HG02642 (cell line): ENCODE measurements around the gene SH3RF2.
A peak's percentile ranks its signal among the peaks of the same experiment; 100 is the strongest.
"Not testable (repeated sequence)": the region's sequence is repeated elsewhere in the genome, so short reads cannot be mapped to it uniquely, and the experiment has no call there.

Source experiments
- ATAC-seq: cut with Tn5 transposase; IDR thresholded peaks from one replicate; pipeline ENCODE4 v1.9.1; 2021; ENCODE audit warnings: mild to moderate bottlenecking; ENCODE audit not compliant: unreplicated experiment, poor library complexity

Gene SH3RF2

DNA sequence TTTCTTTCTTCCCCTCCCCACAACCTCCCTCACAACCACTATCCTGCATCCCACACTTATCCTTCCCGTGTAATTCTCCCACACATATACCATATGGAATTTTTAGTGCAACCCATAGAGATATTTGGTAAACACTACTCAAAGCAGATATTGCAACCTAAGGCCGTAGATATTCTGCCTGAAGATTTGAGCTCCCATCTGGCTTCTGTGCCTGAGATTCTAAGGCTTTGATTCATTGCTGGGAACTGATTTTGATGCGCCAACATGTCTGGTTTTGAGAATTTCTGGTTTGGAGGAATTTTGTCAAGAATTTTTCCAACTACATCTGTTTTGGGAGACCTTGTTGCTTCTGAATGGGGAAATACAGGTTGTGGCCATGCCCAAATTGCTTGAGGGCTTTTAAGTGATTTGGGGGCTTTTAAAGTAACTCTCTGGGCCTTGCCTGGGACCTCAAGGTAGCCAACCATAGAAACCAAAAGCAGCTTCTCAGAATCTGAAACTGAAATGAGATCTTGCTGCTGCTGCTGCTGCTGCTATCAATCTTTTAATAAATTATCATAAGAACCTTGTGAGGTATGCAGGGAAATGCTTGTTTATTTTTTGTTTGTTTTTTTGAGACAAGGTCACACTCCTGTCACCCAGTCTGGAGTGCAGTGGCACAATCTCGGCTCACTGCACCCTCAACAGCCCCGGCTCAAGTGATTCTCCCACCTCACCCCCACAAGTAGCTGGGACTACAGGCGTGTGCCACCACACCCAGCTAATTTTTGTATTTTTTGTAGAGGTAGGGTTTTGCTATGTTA lies 132.8 kb downstream of the SH3RF2 start:
- peak; percentile 65 for ATAC-seq

DNA sequence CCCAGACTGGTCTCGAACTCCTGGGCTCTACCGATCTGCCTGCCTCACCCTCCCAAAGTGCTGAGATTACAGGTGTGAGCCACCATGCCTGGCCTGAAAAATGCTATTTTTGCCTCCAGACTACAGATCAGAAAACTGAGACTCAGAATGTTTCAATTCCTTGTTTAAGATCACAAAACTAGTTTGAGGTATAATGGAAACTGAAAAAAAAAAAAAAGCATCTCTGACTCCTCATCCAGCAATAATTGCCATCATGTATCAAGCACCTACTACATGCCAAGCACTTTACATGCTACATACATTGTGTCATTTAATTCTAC lies 133.4 kb downstream of the SH3RF2 start:
- ATAC-seq: peak; percentile 53

DNA sequence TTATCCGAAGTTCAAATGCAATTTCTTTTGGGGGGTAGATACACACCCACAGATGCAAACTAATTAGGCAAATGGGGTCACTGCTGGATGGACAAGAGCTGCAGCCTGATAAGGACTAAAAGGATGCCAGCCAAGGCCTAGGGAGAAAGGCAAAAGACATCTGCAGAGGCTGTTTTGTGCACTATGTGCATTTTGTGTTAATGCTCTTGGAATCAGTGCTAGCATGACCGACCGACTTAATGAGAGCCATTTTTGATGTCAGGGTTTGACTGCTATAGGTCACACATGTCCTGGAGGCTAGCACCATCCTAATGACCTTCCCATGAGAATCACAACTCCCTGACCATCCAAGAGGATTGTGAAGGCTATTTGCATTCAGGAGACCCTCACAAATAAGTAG lies 134.4 kb downstream of the SH3RF2 start:
- ATAC-seq: no peak

DNA sequence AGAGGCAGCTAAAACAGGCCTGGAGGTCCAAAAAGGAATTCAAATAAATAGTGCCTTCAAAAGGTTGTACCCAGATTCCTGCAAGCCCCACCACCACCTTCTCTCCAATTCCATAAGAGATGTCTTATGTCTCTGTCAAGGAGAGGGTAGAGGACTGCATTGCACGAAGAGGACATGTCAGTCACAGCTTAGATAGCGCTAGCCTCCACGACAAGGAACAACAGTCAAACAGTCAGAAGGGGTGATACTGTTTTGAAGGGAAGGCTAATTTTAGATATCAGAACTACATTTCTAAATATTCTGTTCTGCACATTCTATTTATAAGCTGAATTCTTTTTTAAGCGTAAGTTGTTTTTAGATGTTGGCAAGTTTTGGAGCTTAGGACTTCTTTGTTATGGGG lies 134.8 kb downstream of the SH3RF2 start:
- ATAC-seq: no peak

DNA sequence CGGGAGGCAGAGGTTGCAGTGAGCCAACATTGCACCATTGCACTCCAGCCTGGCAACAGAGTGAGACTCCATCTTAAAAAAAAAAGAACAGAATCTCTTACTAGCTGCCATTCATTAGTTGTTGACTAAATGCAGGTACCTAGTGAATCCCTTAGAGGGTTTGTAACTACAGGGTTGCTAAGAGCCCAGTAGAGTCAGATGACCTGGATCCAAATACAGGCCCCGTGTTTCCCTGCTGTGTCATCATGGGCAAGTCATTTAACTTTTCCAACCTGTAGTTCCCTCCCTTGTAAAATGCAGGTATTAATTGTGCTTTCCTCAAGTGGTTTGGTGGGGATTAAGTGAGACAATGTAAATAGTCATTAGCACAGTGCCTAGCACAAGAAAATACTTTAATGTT lies 136.2 kb downstream of the SH3RF2 start:
- ATAC-seq: no peak

DNA sequence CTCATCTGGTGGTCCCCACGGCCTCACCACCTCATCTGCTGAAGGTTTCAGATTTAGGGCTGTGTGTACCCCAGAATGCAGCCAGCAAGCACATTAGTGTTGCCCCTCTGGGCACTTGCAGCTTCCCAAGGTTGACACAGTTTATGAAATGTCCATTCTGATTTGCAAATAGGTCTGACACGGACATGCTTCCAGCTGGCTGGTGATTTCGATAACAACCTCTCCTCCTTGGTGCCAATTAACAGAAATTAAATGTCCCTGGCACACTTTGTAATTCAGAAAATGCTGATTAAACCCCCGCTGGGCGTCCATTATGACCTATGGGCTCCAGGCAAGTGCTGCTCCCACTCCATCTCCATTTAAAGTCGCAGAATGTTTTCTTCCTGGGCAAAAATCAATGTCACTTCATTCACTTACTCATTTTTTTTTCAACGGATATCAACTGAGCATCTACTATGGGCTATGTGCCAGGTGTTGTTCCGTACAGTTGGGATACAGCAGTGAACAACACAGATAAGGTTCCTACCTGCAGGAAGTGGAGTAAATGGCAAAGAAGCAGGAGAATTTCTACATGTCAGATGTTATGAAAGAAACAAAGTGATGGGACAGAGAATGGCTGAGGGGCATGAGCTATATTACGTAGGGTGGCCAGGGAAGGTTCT lies 137.0 kb downstream of the SH3RF2 start:
- ATAC-seq: no peak

DNA sequence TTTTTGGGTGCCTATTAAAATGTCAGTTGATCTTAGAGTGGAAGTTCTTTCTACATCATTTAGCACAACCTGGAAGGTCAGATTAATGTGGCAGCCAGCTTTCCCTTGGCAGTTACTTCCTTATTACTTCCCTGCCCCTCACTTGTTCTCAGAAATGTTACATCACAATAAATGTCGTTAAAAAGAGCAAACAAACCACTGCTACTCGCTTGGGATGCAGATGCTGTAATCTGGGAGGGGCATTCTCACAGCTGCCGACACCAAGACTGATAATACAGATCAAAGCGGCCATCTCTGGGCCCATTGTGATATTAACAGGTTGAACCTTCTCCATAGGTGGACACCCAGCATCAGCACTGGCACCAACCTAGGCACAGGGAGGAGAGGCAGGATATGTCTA lies 139.7 kb downstream of the SH3RF2 start:
- ATAC-seq: no peak

DNA sequence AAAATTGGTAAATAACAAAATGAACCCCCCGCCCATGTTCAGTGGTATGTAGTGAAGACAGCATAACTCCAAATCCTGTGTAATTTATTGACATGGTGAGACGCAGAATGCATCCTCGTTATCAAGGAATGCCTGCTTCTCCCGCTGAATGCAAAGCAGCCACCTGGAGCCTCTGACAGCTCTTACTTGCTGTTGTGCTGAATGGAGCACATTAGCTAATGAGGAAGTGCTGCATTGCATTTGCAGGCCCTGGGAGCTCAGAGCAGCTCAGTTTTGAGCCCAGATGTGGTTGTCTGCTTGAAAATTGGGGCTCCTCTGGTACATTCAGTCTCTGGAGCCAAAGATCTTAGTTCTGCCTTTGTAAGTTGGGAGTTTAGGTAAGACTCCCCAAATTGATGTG lies 140.1 kb downstream of the SH3RF2 start:
- no peak for ATAC-seq

DNA sequence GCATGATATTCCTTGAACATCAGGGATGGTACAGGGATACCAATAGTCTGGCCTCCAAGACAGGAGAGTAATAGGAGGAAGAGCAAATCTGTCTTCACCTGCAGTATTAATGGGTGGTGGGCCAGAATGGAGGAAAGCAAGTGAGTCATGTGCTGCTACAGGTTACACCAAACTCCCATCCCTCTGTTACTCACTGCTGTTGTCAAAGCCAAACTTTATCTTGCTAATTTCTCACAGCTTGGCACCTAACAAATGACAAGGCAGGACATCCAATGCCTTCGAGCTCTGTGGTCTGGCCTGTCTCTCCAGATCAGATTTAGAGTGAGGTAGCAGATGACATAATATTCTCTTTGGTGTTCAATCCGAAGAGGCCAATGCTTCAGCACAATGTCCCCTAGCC lies 142.2 kb downstream of the SH3RF2 start:
- ATAC-seq: no peak

DNA sequence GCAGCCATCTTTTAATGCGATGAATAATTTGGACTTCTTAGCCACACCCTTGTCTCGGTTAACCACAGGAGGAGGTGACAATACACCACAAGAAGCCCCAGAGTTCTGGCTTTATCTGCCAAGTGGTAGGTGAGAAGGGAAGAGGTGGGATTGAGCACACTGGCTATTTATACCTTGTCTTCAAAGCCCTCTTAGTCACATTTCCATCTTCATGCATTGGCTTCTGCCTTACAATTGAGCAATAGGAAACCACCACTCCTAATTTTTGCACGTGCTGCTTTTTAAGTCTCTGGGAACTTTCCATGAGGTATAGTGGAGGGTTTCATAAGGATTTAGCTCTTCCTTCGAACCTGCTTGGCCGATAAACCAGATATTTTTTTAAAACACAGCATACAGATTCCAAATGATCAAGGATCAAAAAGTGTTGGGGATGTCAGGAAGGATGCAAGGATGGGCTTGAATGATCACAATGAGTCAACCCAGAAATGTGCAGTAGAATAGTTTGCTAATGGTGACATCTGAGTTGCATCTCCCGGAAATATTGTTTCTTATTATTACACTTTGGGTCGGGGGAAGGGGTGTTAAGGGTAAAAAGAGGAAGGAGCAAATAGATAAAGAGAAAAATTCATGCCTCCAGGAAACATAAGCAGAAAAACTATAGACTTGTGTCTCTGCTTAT lies 143.5 kb downstream of the SH3RF2 start:
- no peak for ATAC-seq

DNA sequence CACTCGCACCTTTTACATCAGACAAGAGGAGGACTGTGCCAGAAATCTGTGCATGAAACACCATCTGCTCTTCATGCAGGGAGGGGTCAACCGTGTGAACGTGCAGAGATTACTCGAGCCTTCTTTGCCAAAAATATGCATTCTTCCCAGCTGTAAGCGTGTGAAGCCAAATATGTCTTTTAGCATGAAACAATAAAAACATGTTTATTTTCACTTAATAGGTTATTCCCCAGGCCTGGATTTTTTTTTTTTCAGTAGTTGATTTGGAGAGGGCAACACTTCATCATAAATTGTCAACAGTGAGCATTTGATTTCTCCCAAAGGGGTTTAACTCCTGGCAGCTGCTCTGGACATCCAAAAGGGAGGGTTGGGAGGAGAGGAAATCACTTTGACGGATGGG lies 145.2 kb downstream of the SH3RF2 start:
- no peak for ATAC-seq

DNA sequence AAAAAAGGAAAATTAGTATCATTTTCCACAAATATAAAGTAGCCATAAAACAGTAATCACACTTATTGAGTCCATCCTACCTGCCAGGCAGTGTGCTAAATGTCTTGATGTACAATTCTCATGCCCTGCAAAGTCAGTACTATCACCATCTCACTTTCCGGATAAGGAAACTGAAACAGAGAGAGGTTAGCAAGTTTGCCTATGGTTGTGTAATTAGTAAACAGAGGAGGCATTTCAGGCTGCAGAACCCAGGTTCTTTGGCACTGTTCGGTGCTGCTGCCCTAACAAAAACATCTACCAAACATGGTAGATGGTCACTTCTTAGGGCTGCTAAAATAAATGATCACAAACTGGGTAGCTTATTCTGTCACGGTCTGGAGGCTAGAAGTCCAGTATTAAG lies 146.4 kb downstream of the SH3RF2 start:
- ATAC-seq: peak; percentile 93

DNA sequence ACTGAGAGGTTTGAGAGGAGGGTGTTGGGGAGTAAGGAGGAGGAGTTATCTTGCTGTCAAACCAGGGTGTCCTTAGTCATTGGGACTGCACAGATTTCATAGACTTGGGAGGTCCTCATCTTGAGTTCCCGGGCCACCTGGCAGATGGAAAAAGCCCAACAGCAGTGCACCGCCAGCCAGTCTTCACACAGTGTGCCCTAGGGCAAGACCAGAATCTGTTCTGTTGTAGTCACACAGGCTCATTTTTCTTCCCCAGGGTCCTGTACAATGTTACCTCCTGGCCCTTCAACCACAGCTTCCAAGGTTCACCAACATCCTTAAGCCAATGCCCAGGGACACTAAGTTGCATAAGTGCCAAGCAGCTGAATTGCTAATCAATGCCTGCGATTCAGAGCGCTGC lies 148.0 kb downstream of the SH3RF2 start:
- no peak for ATAC-seq

DNA sequence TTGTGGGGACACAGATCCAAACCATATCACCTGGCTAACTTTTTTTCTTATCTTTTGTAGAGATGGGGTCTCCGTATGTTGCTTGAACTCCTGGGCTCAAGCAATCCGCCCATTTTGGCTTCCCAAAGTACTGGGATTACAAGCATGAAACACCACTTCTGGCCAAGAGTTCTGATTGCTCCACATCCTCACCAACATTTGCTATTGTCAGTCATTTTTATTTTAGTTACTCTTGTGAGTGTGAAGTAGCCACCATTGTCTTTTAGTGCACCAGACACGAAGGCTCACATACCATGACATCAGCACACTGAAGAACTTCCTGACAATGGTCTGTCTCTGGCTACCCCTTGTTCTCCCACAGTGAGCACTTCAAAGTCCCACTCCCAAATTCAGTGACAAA lies 151.7 kb downstream of the SH3RF2 start:
- no peak for ATAC-seq

DNA sequence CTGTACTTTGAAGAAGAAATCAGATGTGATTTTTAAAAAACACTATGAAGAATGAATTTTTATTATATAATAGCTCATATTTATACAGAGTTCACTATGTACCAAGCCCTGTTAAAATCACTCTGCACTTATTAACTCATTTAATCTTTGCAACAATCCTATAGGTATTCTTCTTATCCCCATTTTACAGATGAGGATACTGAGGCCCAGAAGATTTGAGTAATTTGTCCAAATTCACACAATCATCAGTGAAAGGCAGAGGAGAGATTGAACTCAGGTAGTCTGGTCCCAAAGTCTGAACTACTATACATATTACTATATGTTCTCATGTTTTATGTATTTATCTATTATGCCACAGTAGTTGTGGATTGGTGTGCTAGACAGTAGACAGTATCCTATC lies 152.9 kb downstream of the SH3RF2 start:
- no peak for ATAC-seq

DNA sequence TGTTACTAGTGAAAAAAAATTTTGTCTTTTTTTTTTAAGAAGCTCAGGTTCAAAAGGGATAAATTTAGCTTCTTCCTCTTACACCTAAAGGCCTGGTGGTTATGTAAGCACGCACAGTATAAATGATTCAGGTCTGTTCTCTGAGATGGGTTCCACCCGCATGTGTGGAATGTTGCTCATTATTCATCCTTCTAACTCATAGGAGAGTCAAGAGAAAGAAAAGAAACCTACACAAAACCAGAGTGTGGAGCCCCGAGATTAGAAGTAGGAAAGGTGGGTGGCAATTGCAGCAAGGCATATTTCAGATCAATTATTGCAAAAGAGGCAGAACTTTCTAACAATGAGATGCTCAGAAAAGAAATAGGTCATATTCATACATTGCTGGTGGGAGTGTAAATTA lies 155.5 kb downstream of the SH3RF2 start:
- no peak for ATAC-seq

DNA sequence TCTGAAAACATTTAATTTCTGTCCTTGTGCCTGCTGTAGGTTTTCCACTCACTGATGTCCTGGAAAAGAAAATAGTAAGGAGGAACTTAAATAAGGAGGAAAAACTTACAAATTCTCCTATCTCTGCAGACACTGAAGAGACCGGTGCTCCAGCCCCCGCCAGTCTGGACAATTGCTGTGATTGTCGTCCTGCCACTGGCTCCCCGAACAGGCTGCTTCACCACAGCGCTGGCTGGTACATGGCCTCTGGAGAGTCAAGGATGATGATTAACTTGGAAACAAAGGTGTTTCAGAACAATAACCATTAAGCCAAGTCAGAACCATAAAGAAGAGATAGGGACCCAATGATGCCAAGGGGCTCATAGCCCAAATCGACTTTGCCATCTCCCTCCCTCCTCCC lies 161.7 kb downstream of the SH3RF2 start:
- ATAC-seq: no peak

DNA sequence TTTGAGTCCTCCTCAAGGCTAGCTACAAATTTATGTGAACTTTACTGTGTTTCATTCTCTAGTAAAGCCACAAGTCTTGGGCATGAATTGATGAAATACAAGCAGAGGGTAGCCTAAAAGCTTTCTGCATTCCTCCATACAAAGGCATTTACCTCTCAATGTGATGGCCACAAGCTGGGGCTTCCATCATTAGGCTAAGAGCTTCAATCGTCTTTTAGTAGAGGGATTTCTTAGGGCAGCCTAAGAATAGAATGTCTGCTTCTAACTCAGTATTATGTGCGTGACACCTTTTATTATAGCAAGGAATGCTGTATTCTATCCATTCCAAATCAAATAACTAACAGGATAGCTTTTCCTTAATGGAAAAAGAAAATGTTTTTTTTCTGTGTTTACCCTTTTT lies 165.3 kb downstream of the SH3RF2 start:
- ATAC-seq: no peak

DNA sequence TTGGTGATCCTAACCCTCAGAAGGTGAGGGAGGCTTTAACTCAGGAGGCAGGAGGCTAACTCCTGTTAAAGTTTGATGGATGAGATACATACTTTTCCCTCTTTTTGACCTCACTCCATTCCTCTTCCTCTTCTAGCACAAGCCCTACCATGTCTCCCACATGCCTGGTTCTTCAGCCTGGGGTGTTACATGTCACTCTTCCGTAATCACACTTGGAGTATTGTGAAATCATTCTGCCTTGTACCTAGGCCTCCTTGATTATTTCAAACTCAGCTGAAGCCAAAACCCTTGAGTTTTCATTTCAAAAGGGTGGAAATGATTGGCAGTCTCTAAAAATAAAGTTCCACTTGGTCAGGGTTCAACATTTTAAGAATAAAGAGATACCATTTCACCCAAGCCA lies 167.2 kb downstream of the SH3RF2 start:
- no peak for ATAC-seq

DNA sequence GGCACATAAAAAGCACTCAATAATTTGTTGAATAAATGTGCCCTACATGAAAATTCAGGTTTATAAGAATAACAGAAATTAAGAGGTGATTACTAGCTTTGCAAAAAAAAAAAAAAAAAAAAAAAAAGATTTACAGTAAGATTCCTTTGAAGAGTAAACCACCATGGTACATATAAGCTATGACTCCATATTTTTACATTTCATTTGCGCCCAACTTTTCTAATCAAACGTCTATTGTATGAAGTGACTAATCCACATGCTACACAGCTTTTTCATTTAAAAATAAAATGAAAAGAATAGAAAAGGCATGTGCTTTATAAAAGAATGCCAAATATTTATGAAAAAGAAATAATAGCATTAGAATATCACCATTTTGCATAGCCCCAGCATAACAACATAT lies 169.1 kb downstream of the SH3RF2 start, which contains the start of gene PLAC8L1:
Gene PLAC8L1, minus strand, starts transcription at position 101 of the 400 bp plus-strand sequence. CDS start 1,266 bp downstream, outside the sequence.
- ATAC-seq: no peak

DNA sequence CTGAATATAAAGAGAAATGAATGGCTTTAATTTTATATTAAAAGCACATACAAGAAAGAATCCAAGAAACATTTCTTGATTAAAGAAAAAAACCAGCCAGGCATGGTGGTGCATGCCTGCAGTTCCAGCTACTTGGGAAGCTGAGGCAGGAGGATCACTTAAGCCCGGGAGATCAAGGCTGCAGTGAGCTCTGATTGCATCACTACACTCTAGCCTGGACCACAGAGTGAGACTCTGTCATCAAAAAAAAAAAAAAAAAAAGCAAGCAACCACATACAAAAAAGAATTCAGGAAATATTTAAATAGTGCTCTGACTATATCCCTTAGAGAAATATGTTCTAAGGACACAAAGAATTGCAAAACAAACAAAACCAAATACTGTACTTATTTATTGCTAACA lies 171.5 kb downstream of the SH3RF2 start:
- ATAC-seq: no peak

DNA sequence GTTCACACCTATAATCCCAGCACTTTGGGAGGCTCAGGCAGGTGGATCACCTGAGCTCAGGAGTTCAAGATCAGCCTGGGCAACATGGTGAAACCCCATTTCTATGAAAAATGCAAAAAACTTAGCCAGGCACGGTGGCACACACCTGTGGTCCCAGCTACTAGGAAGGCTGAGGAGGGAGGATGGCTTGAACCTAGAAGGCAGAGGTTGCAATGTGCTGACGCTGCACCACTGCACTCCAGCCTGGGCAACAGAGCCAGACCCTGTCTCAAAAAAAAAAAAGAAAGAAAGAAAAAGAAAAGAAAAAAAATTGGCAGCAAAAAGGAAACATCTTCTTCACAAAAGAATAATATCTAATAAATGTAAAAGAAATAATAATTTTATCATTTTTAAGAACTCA lies 172.5 kb downstream of the SH3RF2 start:
- not testable (repeated sequence) for ATAC-seq
